GM12801 (cell line): ENCODE data around the gene CHURC1.

ENCODE experiments used
- CTCF ChIP-seq: IDR thresholded peaks from one replicate; pipeline ENCODE4 v1.5.1; 2011; ENCODE audit warnings: control low read depth; ENCODE audit not compliant: insufficient read length; ENCODE audit errors: extremely low read depth

CHURC1 gene

GRCh38 chr14:64942531-64943111 lies 28.4 kb downstream of the CHURC1 start, which contains the start of gene GPX2:
GPX2 (minus strand) TSS chr14:64942745; CDS start chr14:64942726, 19 bp downstream.
- TF ChIP-seq CTCF = no peak

- TF ChIP-seq CTCF = no peak
Measured at GRCh38 chr14:64943556-64943955, 29.3 kb downstream of the CHURC1 start.

GRCh38 chr14:64944041-64944440 lies 29.8 kb downstream of the CHURC1 start:
- no peak for TF ChIP-seq CTCF

DNA sequence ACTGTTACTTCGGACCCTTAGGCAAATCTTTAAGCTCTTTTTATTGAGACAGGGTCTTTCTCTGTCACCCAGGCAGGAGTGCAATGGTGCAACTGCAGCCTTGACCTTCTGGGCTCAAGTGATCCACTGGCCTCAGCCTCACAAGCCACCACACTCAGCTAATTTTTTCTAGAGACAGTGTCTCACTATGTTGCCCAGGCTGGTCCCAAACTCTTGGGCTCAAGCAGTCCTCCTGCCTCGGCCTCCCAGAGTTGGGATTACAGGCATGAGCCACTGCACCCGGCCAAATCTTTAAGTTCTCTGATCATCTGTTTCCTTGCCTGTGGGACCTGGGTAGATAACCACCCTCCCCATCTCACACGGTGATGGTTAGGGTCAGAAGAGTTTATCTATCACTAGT lies 30.6 kb downstream of the CHURC1 start:
- no peak for TF ChIP-seq CTCF

- TF ChIP-seq CTCF = no peak
Measured at GRCh38 chr14:64945431-64946178, 31.4 kb downstream of the CHURC1 start.

- no peak for TF ChIP-seq CTCF
Measured at GRCh38 chr14:64946310-64947045, 32.2 kb downstream of the CHURC1 start.
